ENCODE data around the gene CUTC.

DNA sequence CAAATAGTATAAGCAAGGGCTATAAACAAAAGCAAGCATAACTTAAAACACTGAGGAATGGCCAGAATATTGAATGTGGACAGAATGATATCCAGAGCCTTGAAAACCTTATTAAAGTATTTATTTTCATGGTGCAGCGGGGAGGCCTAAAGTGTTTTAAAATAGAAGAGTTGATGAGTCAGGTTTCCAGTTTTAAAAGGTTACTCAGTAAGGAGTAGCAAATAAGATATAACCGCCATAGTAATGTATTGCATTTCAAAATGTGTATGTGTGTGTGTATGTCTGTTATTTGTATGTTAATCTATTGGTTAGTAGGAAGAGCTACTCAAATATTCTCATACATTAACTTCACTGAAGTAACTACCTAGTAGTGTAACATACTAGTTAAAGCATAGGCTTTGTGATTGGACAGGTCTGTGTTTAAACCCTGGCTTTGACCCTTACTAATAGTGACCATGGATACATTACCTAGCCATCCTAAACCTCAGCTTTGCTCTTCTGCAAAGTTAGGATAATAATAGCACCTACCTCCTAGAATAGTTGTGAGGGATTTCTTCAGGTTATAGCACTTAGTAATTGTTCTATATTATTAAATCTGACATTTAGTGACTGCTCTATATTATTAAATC, 16.9 kb downstream of the CUTC start:
- TF ChIP-seq SPI1 (IDR thresholded peaks at IDR 0.05; ENCODE audit: low read depth, low read length) = no peak
- no peak for TF ChIP-seq POLR2AphosphoS5 (IDR thresholded peaks at IDR 0.05; ENCODE audit: low read depth, low read length)
- TF ChIP-seq POLR2A (IDR thresholded peaks at IDR 0.05; ENCODE audit: low read depth, low read length) = no peak

All from GM12891 (cell line).